Endothelial cell of umbilical vein (primary cell): Measurements from ENCODE around the gene BACH2. TPM values are rescaled to one million over a fixed set of nuclear protein-coding genes. Genes with fewer than 3 reads are reported as not detected.

ENCODE experiments used
- BruUV-seq: library from RNA; stranded (reverse); fragments of 400-500 nt; replicated peaks from 2 replicates; lab custom pipeline; 2021; lab: Mats Ljungman, UMichigan
- CTCF ChIA-PET: fragments of 300-600, 350-600 bp; sonication (Branson Sonifier 250); formaldehyde crosslinking; loops from one replicate; lab custom pipeline; 2021; ENCODE audit warnings: antibody characterized with exemption, inconsistent platforms; lab: Charles Lee
- POLR2A ChIA-PET: fragments of 300-600, 350-600 bp; sonication (Branson Sonifier 250); formaldehyde crosslinking; loops from one replicate; lab custom pipeline; 2021; ENCODE audit warnings: antibody characterized with exemption, inconsistent platforms; lab: Charles Lee
- DNase-seq: peaks from one replicate; pipeline ENCODE4 v3.0.0-alpha.2; 2011; ENCODE audit warnings: low read depth, low spot score
- FAIRE-seq: peaks from 2 replicates; lab custom pipeline; 2011; peaks lifted over from hg19 to GRCh38; lab: Jason Lieb, UNC
- H2AFZ ChIP-seq: 2 replicates; pipeline ENCODE4 v1.6.0; 2012; ENCODE audit warnings: low read depth, low read length, control low read depth, inconsistent platforms
- H3K27ac ChIP-seq: 2 replicates; pipeline ENCODE4 v1.5.1; 2011; ENCODE audit warnings: low read depth, mild to moderate bottlenecking, control low read depth, low read length, moderate library complexity; ENCODE audit not compliant: insufficient read depth
- H3K27me3 ChIP-seq, 2 experiments: 2 replicates each; pipeline versions ENCODE4 v1.6.0 to v1.6.1; 2011; ENCODE audit warnings: low read length in 2 of 2, mixed read lengths in 1 of 2; ENCODE audit not compliant: control insufficient read depth in 2 of 2, insufficient read depth in 2 of 2
- H3K36me3 ChIP-seq, 2 experiments: 2 replicates in 1 of 2; 3 replicates in 1 of 2; pipeline ENCODE4 v1.5.1; 2011; ENCODE audit warnings: low read length in 2 of 2, mild to moderate bottlenecking in 1 of 2, moderate library complexity in 1 of 2; ENCODE audit not compliant: control insufficient read depth in 2 of 2, insufficient read depth in 2 of 2; ENCODE audit errors: extremely low read depth in 1 of 2
- H3K4me1 ChIP-seq: 3 replicates; pipeline ENCODE4 v1.5.1; 2011; ENCODE audit warnings: mild to moderate bottlenecking, low read length; ENCODE audit not compliant: control insufficient read depth, insufficient read depth; ENCODE audit errors: extremely low read depth
- H3K4me2 ChIP-seq: 2 replicates; pipeline ENCODE4 v1.6.1; 2011; ENCODE audit warnings: low read length, control low read depth, mixed read lengths; ENCODE audit not compliant: insufficient read depth
- H3K4me3 ChIP-seq, 3 experiments: fragments of 200-600 bp in 1 of 3; sonication (generic), shearing (Covaris generic) in 1 of 3; replicated peaks in 1 of 3; 2 replicates each; pipeline ENCODE4 v1.5.1; 2011 to 2016; ENCODE audit warnings: control low read depth in 3 of 3, low read length in 3 of 3, mild to moderate bottlenecking in 2 of 3, inconsistent platforms in 1 of 3, low read depth in 1 of 3, moderate library complexity in 1 of 3; ENCODE audit not compliant: insufficient read depth in 1 of 3
- H3K79me2 ChIP-seq: 2 replicates; pipeline ENCODE4 v1.6.0; 2012; ENCODE audit warnings: low read length, inconsistent platforms; ENCODE audit not compliant: control insufficient read depth, insufficient read depth
- H3K9ac ChIP-seq: replicated peaks from 2 replicates; pipeline ENCODE3; 2011; ENCODE audit warnings: low read length, control low read depth; ENCODE audit not compliant: insufficient read depth; ENCODE audit errors: extremely low read depth
- H3K9me1 ChIP-seq: replicated peaks from 3 replicates; pipeline ENCODE4 v1.6.0; 2011; ENCODE audit warnings: mild to moderate bottlenecking, low read length; ENCODE audit not compliant: control insufficient read depth, insufficient read depth; ENCODE audit errors: extremely low read depth
- H3K9me3 ChIP-seq: replicated peaks from 2 replicates; pipeline ENCODE4 v1.5.1; 2012; ENCODE audit warnings: low read length, inconsistent platforms; ENCODE audit not compliant: control insufficient read depth, insufficient read depth
- H4K20me1 ChIP-seq: replicated peaks from 2 replicates; pipeline ENCODE3; 2011; ENCODE audit warnings: mild to moderate bottlenecking, low read length; ENCODE audit not compliant: control insufficient read depth, insufficient read depth; ENCODE audit errors: extremely low read depth
- CTCF ChIP-seq, 2 donors: IDR thresholded peaks; 1 replicate in 1 of 2; 2 replicates in 1 of 2; pipeline ENCODE4 v1.5.1; 2011; ENCODE audit warnings: low read length in 2 of 2, mild to moderate bottlenecking in 2 of 2, moderate library complexity in 2 of 2, control low read depth in 1 of 2, inconsistent platforms in 1 of 2, low read depth in 1 of 2; ENCODE audit not compliant: insufficient read depth in 1 of 2; ENCODE audit errors: extremely low read depth in 1 of 2
- EZH2 ChIP-seq: IDR thresholded peaks from 2 replicates; pipeline ENCODE4 v1.6.1; 2012; ENCODE audit warnings: borderline replicate concordance, low read depth, mild to moderate bottlenecking, moderate library complexity, low read length, inconsistent platforms; ENCODE audit not compliant: severe bottlenecking
- FOS ChIP-seq: IDR thresholded peaks from 2 replicates; pipeline ENCODE4 v1.6.1; 2011; ENCODE audit warnings: mild to moderate bottlenecking, low read length, moderate library complexity, borderline replicate concordance; ENCODE audit not compliant: insufficient read depth
- GATA2 ChIP-seq: IDR thresholded peaks from 2 replicates; pipeline ENCODE4 v1.7.0; 2011; ENCODE audit warnings: low read depth, mild to moderate bottlenecking, moderate library complexity, mixed read lengths, low read length; ENCODE audit not compliant: insufficient read length, insufficient read depth
- JUN ChIP-seq: IDR thresholded peaks from 2 replicates; pipeline ENCODE4 v1.6.1; 2011; ENCODE audit warnings: borderline replicate concordance, low read depth; ENCODE audit not compliant: insufficient read length, insufficient read depth
- MYC ChIP-seq: IDR thresholded peaks from one replicate; pipeline ENCODE4 v1.6.1; 2011; ENCODE audit warnings: mild to moderate bottlenecking, low read depth, low read length
- POLR2A ChIP-seq: IDR thresholded peaks from 2 replicates; pipeline ENCODE4 v1.6.1; 2012; ENCODE audit warnings: low read depth, mild to moderate bottlenecking, control low read depth, low read length
- POLR2AphosphoS5 ChIP-seq: IDR thresholded peaks from 2 replicates; pipeline ENCODE4 v1.6.1; 2012; ENCODE audit warnings: low read depth, mild to moderate bottlenecking, control low read depth, low read length, moderate library complexity; ENCODE audit not compliant: insufficient read depth
- dilution Hi-C: fragments of 300-500 bp; cut with MboI; formaldehyde crosslinking; loops from one replicate; pipeline ENCODE4 v1.15.0; 2019; ENCODE audit warnings: low sequenced_read_pairs; ENCODE audit not compliant: extremely low pct_ligation_motif_present
- intact Hi-C: fragments of 100-400 bp; cut with micrococcal nuclease; formaldehyde crosslinking; loops from one replicate; pipeline ENCODE4 v1.10.0; 2022
- polyA plus RNA-seq, 4 experiments: library from polyadenylated mRNA; depleted of rRNA in 3 of 4; stranded (reverse) in 3 of 4; unstranded in 1 of 4; fragments of >200 nt; gene quantifications; 2 replicates each; pipeline versions ENCODE4 v1.2.1 to v1.2.3, GENCODE V29; 2011 to 2012; ENCODE audit warnings: missing spikeins in 1 of 4
- total RNA-seq: library from RNA; stranded (reverse); gene quantifications from 2 replicates; pipeline ENCODE4 v1.2.3, GENCODE V29; 2021
- TF ChIP-seq, protein P1 (sequence below): IDR thresholded peaks from 2 replicates; pipeline ENCODE4 v1.6.1; 2011; ENCODE audit not compliant: insufficient read depth, insufficient read length

BACH2 gene
- total and polyA plus RNA-seq, 2 donors (not counting 3 experiments of a cell fraction or from before 2014, with no cell fraction given): 1.7 to 5.6 TPM

GRCh38 chr6:90198758-90199425 is 97.8 kb downstream of the BACH2 start:
- no peaks in the 10 kb centered on the region for H3K9me1 ChIP-seq
- no peak for FAIRE-seq
- no peaks in the 10 kb centered on the region for H4K20me1 ChIP-seq
- H3K9ac ChIP-seq: no peak overlapping the region
- no peak overlapping the region for H3K27ac ChIP-seq
- intact Hi-C loops (no loop called here), dilution Hi-C loops (no loop called here)
- H3K4me3 ChIP-seq: no peak overlapping the region
- no peaks in the 10 kb centered on the region for H3K27me3 ChIP-seq
- ChIA-PET POLR2A (no interaction called here), CTCF (no interaction called here)
- TF ChIP-seq GATA2 (no peak), EZH2 (no peak), POLR2A (no peak), CTCF (IDR thresholded peaks at IDR 0.05; ENCODE audit: extremely low read depth in 1 of 2, insufficient read depth in 1 of 2, low read depth in 1 of 2, low read length in 2 of 2) (no peak), POLR2AphosphoS5 (no peak), FOS (no peak), JUN (no peak), MYC (no peak)
- TF ChIP-seq, protein P1, sequence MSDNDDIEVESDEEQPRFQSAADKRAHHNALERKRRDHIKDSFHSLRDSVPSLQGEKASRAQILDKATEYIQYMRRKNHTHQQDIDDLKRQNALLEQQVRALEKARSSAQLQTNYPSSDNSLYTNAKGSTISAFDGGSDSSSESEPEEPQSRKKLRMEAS: no peak
- DNase-seq: no peak
- H3K4me1 ChIP-seq: peaks cover 5% of the 10 kb centered on the region
- H3K79me2 ChIP-seq: no peaks in the 10 kb centered on the region
- no TSS peak for BruUV-seq
- H3K9me3 ChIP-seq: no peaks in the 10 kb centered on the region
- H3K4me2 ChIP-seq: no peak overlapping the region
- H3K36me3 ChIP-seq: no peaks in the 10 kb centered on the region
- no peak overlapping the region for H2AFZ ChIP-seq
